Amniotic stem cell (primary cell): Measurements from ENCODE around the gene PNMT.

Experiments
- DNase-seq: peaks from one replicate; lab custom pipeline; 2025; lab: John Stamatoyannopoulos, UW

PNMT gene, protein sequence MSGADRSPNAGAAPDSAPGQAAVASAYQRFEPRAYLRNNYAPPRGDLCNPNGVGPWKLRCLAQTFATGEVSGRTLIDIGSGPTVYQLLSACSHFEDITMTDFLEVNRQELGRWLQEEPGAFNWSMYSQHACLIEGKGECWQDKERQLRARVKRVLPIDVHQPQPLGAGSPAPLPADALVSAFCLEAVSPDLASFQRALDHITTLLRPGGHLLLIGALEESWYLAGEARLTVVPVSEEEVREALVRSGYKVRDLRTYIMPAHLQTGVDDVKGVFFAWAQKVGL

DNA sequence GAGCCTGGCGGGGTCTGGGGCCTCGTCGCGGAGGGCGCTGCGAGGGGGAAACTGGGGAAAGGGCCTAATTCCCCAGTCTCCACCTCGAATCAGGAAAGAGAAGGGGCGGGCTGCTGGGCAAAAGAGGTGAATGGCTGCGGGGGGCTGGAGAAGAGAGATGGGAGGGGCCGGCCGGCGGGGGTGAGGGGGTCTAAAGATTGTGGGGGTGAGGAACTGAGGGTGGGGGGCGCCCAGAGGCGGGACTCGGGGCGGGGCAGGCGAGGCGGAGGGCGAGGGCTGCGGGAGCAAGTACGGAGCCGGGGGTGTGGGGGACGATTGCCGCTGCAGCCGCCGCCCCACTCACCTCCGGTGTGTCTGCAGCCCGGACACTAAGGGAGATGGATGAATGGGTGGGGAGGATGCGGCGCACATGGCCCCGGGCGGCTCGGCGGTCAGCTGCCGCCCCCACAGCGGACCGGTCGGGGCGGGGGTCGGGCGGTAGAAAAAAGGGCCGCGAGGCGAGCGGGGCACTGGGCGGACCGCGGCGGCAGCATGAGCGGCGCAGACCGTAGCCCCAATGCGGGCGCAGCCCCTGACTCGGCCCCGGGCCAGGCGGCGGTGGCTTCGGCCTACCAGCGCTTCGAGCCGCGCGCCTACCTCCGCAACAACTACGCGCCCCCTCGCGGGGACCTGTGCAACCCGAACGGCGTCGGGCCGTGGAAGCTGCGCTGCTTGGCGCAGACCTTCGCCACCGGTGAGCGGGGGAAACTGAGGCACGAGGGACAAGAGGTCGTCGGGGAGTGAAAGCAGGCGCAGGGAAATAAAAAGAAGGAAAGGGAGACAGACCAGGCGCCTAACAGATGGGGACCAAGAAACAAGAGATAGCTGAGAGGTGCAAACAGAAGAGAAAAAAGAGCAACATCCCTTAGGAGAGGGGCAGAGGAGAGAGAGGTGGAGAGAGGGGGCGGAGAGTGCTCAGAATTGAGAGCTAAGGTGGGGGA lies at the start of gene PNMT:
TSS of gene PNMT (plus strand) at position 509 of the 980 bp plus-strand sequence. CDS start at position 532, 23 bp downstream.
- peak; percentile 26 for DNase-seq

DNA sequence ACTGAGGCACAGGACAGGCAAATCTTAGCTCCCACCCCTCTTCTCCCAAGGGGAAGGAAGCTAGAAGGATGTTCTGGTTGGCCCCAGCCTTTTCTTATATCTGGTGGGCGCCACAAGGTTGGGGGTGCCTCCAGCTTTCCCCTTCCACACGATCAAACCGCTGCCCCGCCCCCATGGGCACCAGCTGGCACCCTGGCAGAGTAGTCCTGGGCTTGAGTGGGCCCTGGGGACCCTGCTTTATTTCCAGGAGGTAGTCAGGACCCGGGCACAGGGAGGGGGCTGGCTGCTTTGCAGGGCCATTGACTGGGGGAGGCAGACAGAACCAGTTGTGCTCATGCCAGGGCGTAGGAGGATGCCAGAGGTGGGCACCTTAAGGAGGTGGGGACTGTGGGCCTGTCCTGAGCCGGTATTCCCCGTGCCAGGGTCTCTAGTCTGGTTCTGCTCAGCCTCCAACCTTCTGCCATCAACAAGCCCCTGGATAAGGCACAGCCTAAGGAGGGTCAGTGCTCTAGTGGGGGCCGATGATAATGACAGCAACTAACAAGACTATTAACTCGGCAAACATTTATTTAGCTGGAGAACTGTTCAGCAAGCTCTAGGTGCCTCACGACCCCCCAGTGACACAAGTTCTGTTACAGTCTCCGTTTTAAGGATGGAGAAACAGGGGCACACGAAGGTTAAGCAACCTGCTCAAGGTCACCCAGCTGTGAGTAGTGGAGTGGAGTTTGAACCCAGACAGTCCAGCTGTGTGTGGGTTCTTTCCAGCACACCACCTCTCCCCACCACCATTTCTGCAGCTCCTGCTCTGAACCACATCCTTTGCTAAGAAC lies 49.1 kb upstream of the PNMT start:
- DNase-seq: no peak

DNA sequence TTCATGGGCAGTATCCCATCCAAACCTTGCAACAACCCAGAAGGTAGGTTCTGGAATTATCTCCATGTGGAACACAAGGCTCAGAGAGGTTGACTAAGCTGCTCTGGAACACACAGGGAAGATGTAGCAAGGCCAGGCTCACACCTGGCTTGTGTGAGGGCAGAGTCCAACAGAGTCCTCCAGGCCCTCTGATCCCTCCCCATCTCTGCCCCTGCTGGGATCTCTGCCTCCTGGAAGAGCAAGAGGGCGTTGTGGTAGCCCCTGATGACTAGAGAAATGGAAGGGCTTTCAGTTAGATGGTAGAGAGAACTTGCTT lies 48.5 kb upstream of the PNMT start:
- DNase-seq: no peak

DNA sequence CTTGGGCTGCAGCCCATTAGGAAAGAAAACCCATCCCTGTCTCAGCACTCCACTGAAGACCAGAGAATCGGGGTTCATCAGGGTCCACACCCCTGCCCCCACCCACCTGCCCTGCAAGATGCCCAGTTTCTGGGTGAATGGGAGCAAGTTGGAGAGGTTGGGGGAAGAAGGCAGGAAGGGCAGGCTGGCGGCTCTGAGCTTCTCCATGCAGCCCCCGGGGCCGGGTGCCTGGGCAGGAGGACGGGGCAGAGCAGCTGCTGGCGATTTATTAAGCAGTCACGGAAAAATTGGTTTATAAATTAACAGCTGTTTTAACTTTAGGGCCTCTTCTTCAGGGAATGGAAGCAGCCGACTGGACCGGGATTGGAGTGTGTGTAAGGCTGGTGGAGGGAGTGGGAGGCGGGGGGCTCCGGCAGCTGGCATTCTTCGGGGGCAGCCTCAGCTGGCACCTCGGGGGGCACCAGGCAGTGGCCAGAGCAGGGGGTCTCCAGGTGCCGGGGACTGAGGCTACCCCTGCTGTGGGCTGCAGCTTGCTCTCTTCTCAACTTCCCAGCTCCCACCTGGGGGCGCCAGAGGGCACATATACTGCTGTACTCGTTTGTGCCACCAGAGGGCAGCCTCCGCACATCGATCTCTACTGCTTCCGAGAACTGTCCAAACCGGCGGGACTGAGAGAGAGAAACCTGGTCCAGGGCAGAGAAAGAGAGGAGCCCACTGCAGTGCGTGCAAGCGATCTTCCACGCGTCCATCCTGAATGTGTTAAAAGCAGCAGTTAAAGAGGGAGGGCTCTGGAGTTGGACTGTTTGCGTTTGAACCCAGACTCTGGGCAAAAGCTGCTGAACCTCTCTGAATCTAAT lies 46.5 kb upstream of the PNMT start:
- DNase-seq: peak; percentile 74

DNA sequence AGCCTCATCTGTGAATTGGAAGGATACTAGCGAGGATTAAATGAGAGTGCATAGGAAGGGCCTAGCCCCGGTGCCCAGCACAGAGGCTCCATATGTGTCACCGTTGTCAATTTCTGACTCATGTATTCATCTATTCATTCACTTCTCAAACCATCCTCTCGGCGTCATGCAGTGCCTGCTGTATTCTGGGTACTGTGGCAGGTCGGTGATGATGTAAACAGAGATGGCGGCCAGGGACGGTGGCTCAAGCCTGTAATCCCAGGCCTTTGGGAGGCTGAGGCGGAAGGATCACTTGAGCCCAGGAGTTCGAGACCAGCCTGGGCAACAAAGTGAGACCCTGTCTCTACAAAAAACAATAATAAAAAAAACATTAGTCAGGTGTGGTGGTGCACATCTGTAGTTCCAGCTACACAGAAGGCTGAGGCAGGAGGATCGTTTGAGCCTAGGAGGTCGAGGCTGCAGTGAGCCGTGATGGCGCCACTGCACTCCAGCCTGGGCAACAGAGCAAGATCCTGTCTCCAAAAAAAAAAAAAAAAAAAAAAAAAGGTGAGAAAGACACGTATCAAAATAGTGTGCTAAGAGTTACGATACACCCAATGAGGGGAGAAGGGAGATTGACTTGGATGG lies 45.8 kb upstream of the PNMT start:
- no peak for DNase-seq

DNA sequence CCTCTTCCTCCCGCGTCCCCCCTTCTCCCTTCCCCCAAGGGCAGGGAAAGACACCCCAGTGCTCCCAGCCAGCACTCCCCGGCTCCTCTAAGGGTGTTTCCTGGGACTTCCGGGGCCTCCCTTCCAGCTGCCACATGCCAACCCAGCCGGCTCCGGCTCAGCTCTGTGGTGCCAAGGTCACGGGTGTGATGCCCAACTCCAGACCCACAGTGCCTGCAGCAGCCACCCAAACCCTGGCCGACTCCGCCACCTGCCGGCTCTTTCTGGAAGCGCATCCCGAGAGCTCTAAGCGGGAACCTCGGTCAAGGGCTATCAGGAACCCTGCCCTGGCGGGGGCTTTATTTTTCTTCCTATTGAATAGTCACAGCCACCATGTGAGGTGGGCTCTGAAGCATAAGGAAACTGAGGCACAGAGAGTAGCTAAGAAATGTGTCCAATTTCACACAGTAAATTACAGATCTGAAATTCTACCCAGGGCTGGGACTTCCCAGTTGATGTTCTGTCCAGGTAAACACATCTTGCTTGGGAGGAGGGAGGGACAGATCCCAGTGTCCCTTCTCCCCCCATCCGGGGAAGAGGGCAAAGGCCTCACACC lies 44.8 kb upstream of the PNMT start:
- DNase-seq: peak; percentile 18

DNA sequence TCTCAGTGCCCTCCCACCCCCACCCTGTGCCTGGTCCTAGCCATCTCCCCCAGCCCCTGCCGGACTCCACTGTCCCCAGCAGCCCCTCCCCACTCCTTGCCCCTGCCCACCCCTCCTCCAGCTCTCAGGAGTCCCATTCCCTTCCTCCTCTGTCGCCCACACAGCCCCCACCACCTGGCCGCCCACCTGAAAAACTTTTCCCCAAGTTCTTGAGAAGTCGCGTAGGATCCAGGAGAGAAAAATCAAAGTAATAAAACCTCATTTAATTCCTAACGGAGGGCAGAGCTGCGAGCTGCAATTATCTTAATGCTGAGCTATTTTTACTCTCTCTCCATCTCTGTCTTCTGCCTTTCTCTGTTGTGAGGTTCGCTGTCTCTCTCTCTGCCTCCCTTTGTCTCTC lies 43.9 kb upstream of the PNMT start:
- DNase-seq: no peak

DNA sequence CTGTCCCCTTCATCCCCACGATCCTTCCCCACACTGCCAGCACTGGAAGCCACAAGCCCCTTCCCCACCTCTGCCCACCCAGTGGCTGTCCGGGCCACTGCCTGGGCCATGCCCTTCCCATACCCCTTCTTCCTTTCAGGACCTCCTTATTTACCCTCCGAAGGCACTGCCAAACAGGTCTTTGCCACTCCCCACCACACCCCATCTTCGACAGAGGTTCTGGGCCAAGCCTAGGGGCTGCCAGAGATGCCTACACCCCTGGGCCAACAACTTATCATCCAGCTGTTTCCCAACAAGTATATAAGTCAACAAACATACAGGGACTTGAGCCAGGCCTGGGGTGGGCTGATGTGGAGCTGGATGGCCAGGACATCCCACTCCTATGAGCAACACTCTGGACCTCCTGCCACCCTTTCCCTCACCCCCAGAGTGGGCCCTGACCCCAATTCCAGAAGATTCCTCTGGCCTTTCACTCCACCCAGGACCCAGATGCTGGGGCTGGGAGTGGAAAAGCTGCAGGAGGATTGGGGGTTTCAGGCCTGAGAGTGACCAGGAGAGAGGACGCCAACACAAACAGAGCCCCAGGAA lies 43.0 kb upstream of the PNMT start:
- no peak for DNase-seq

DNA sequence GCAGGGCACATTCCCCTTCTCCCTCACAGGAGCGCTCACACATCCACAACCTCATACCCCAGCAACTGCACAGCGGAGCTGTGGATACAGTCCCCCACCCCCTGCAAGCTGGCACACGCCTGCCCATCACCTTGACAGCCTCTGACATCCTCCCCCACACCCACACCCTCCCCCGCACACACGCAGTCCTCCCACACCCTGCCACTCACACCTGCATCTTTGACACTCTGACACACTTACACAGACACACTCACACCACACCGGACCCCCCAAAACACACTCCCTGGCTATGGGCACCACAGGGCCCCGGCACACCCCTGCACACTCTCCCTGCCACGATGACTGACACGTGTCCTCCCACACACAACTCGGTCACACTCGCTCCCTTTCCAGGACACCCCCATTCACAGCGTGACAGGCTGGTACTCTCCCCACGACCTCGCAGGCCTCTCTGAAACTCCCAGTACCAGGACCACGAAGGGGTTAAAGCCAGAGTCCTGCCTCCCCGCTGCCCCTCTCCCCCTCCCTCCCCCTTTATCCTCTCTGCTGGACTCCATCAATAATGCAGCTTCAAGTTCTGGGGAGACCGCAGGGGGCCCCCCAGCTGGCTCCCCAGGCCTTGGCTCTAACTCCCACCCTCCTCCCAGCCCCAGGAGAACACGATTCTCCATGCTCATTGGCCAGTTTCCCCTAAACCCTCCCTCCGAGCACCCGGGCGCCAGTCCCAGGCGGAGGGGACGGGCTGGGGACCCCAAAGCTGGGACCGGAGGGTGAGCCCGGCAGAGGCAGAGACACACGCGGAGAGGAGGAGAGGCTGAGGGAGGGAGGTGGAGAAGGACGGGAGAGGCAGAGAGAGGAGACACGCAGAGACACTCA lies 41.8 kb upstream of the PNMT start, which contains the start of gene PPP1R1B:
TSS of gene PPP1R1B (plus strand) at position 782 of the 876 bp plus-strand sequence. CDS start 441 bp downstream, outside the sequence.
- DNase-seq: no peak

DNA sequence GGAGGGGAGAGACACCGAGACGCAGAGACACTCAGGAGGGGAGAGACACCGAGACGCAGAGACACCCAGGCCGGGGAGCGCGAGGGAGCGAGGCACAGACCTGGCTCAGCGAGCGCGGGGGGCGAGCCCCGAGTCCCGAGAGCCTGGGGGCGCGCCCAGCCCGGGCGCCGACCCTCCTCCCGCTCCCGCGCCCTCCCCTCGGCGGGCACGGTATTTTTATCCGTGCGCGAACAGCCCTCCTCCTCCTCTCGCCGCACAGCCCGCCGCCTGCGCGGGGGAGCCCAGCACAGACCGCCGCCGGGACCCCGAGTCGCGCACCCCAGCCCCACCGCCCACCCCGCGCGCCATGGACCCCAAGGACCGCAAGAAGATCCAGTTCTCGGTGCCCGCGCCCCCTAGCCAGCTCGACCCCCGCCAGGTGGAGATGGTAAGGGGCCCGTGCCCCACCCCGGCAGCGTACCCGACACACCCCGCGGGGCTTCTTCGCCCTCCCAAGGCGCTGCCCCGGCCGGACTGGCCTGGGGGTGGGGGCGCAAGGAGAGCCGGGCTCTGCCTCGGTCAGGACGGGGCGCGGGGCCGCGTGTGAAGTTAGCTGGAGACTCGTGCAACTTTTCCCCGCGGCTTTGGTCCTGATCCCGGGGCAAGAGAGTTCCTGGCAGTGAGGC lies 41.1 kb upstream of the PNMT start:
- no peak for DNase-seq

DNA sequence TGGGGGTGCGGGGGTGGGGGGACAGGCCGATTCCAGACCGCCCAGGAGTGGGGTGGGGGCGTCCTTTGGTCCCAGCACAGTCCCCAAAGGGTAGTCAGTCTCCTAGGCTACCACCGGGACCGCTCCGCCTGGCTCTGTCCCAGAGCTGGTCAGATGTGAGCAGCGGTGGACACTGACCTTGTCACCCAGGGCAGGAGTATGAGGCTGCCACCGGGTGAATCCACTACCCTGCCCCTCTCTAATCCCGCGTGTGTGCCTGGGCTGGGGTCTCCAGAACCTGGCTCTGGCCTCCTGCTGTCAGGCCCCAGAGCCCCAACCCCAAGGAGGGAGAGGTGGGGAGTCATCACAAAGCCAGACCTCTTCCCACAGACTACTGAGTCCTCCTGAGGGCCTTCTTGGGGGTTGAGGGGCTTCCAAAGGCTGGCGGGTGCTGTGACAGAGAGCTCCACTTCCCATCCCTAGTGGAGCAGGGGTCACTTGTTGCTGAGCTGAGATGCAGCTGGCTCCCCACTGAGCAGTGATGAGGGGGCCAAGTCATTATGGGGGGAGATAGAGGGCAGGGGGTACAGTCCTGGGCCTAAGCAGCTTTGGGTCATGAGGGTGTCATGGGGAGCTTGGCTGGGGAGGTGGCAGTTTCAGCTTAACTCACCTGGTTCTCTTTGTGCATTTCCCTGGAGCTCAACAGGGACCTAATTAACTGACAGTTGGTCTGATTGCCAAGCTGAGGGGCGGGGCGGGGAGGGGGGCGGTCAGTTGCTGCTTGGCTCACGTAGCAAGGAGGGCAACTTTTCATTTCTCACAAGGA lies 40.3 kb upstream of the PNMT start:
- DNase-seq: no peak

DNA sequence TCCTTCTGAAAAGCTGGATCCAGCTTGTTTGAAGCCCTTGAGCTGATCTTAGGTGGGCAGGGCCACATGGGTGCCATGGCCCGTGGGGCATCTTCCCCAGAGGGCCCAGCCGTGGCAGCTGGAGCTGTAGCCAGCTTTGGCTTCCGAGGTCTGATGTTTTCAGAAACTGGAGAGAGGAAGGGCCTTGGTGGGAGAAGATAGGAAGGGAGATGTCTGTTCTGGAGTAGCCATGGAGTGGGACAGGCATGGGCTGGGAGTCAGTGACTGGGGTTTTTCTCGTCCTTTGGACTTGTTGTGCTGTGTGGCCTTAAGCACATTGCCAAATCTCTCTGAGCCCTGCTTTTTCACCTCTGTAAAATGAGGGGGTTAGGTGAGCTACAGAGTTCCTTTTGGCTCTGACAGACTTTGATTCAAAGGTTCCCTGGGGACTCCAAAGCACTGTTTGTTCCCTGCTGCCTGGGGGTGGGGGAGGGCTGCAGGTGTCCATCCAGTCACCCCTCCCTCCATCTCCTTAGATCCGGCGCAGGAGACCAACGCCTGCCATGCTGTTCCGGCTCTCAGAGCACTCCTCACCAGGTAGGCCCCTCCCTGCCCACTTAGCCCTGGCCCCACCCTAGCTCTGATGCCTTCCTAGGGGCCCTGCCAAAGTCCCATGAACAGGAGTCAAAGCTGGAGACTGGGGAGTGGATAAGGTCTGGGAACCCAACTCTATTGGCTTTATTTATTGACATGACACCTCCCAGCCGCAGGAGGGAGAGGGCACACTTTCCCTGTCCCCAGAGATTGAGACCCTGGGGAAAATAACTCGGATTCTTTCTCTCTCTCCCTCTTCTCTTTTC lies 39.4 kb upstream of the PNMT start:
- no peak for DNase-seq

DNA sequence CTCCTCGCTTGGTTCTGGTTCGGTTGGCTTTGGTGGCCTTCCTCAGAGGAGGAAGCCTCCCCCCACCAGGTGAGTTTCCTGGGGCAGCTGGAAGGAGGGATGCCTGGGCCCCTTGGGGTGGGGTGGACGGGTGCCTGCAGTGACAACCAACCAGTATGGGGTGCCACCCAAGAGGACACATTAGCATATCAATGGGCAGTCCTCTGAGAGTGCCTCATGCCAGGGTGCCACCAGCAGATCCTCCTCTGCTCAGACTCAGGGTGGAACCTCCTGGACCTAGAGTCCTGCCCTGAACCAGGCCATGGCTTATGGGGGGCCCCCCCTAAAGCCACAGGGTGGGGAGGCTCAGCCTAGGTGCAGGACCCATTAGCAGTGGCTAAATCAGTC lies 38.8 kb upstream of the PNMT start:
- no peak for DNase-seq

DNA sequence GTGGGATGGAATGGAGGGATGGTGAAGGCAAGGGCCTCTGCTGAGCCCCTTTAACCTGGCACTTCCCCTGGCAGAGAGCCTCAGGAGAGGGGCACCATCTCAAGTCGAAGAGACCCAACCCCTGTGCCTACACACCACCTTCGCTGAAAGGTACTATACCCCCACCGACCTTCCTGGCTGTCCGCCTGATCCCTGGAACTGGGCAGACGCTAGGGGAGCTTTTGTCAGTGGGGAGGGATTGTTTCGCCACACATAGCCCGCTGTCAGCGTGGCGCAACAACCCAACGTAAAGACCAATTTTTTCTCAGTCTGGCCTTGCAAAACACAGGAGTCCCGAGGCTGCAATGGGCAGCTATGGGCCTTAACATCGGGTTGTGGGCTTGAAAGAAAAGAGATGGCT lies 38.4 kb upstream of the PNMT start:
- no peak for DNase-seq

DNA sequence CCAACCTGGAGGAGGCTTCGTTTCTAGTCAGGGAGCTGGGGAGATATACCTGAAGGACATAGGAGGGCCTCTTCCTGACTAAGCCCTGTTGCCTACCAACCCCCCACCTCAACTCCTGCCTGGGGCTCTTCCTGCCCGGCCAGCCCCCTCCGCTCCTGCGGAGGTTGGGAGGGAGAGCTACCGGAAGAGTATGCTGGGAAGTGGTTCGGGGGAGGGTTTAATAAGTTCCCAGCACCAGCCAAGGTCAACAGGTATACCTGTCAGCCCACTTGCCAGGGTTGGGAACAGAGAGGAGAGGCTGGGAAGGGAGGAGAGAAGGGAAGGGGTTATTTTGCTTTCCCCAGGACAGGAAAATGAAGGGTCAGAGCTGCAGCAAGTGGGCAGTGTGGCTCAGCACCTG lies 36.9 kb upstream of the PNMT start:
- DNase-seq: no peak

DNA sequence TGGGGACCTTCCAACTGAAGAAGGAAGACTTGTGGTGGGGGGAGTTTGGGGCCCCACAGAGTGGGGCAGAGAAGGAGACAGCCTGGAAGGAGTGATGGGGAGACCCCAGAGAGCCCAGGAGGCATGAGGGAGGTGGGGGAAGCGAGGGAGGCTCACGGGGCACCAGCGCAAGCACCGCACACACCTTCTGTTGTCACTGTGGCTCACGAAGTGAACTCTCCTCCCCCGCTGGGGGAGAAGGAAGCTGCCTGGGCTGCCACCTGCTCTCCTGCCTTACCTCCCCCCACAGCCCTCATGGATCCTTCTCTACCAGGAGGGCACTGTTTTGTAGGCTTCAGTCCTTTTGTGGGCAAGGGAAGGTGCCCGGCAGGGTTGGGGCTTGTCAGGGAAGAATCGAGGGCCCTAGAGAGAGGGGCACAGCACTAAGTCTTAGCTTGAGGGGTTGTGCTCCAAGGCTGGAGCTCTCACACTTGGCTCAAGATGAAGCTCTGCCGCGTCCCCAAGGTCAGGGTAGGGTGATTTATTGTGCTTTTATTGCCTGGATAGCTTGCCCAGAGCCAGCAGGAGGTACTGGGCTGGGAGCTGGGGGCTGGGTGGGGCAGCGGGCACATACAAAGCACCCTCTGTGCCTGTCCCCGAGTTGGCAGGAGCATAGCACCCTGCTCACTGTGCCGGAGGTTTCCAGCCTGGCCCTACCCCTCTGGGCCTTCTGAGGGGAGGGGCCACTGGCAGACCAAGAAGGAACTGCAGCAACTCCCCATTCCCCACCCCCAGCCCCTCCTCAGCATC lies 35.9 kb upstream of the PNMT start:
- DNase-seq: no peak
